NT2/D1 (cell line): ENCODE measurements around the gene PTPRG.

Experiments
- YY1 ChIP-seq: IDR thresholded peaks from 2 replicates; pipeline ENCODE4 v1.6.1; 2011; ENCODE audit not compliant: insufficient read length, insufficient read depth
- ZNF274 ChIP-seq: IDR thresholded peaks from 2 replicates; pipeline ENCODE4 v1.6.1; 2011; ENCODE audit warnings: mild to moderate bottlenecking, low read depth, low read length

- TF ChIP-seq ZNF274: no peak
- no peak for TF ChIP-seq YY1
Observed at GRCh38 chr3:62209101-62209500, 647.7 kb downstream of the PTPRG start.
